Activated CD4-positive, alpha-beta memory T cell treated with anti-CD3 and anti-CD28 coated beads for 36 hours (primary cell): ENCODE measurements around the gene BTNL2. TPM values are rescaled to one million over a fixed set of nuclear protein-coding genes. Genes with fewer than 3 reads are reported as not detected.
"Not testable (repeated sequence)": the region's sequence is repeated elsewhere in the genome, so short reads cannot be mapped to it uniquely, and the experiment has no call there.

Source experiments
- CTCF ChIA-PET: fragments of 350-600 bp; sonication (Branson Sonifier 250); formaldehyde crosslinking; loops from one replicate; lab custom pipeline; 2021; ENCODE audit warnings: antibody characterized with exemption, inconsistent platforms; lab: Charles Lee
- POLR2A ChIA-PET: fragments of 350-600 bp; sonication (Branson Sonifier 250); formaldehyde crosslinking; loops from one replicate; lab custom pipeline; 2021; ENCODE audit warnings: antibody characterized with exemption; lab: Charles Lee
- DNase-seq: peaks from one replicate; pipeline ENCODE4 v3.0.0-alpha.2; 2020
- H3K27ac Mint-ChIP-seq: one replicate; pipeline ENCODE4 v1.8.0; 2021; ENCODE audit warnings: mixed read lengths
- H3K27me3 Mint-ChIP-seq: one replicate; pipeline ENCODE4 v1.8.0; 2021; ENCODE audit warnings: mixed read lengths
- H3K36me3 Mint-ChIP-seq: one replicate; pipeline ENCODE4 v1.8.0; 2021; ENCODE audit warnings: mixed read lengths
- H3K4me1 Mint-ChIP-seq: one replicate; pipeline ENCODE4 v1.8.0; 2021; ENCODE audit warnings: low read depth, mixed read lengths
- H3K4me3 Mint-ChIP-seq: one replicate; pipeline ENCODE4 v1.8.0; 2021; ENCODE audit warnings: mild to moderate bottlenecking, mixed read lengths
- H3K9me3 Mint-ChIP-seq: one replicate; pipeline ENCODE4 v1.8.0; 2021; ENCODE audit warnings: mixed read lengths
- intact Hi-C: fragments of 100-400 bp; cut with micrococcal nuclease; formaldehyde crosslinking; loops from one replicate; pipeline ENCODE4 v1.15.1; 2023
- total RNA-seq, 2 experiments: library from RNA; stranded (reverse); gene quantifications; one replicate each; pipeline ENCODE4 v1.2.3, GENCODE V29; 2021

The BTNL2 gene
- total RNA-seq, 2 experiments from 2014 or later, result not detected

GRCh38 chr6:32387589-32388340 lies 19.2 kb downstream of the BTNL2 start:
- H3K27ac Mint-ChIP-seq, result no peak overlapping the region
- H3K27me3 Mint-ChIP-seq, result peaks cover 30% of the 10 kb centered on the region
- no peaks in the 10 kb centered on the region for H3K36me3 Mint-ChIP-seq
- intact Hi-C loops, result no loop called here
- H3K4me1 Mint-ChIP-seq, result no peaks in the 10 kb centered on the region
- ChIA-PET CTCF (interaction anchor here (1.3 kb wide), 1 partner anchor 9 kb away, joined by 4 read pairs; no protein-coding TSS in a partner anchor), POLR2A (no interaction called here)
- no peak overlapping the region for H3K4me3 Mint-ChIP-seq
- no peaks in the 10 kb centered on the region for H3K9me3 Mint-ChIP-seq
- DNase-seq, result no peak

- CTCF ChIA-PET, result no interaction called here
- Mint-ChIP-seq H3K9me3 (no peaks in the 10 kb centered on the region), H3K27ac (no peak overlapping the region), H3K27me3 (peaks cover 26% of the 10 kb centered on the region), H3K36me3 (no peaks in the 10 kb centered on the region), H3K4me1 (no peaks in the 10 kb centered on the region), H3K4me3 (no peak overlapping the region)
- intact Hi-C loops, result no loop called here
- POLR2A ChIA-PET, result no interaction called here
- DNase-seq, result no peak
Measured at GRCh38 chr6:32386040-32386439, 20.9 kb downstream of the BTNL2 start.

DNA sequence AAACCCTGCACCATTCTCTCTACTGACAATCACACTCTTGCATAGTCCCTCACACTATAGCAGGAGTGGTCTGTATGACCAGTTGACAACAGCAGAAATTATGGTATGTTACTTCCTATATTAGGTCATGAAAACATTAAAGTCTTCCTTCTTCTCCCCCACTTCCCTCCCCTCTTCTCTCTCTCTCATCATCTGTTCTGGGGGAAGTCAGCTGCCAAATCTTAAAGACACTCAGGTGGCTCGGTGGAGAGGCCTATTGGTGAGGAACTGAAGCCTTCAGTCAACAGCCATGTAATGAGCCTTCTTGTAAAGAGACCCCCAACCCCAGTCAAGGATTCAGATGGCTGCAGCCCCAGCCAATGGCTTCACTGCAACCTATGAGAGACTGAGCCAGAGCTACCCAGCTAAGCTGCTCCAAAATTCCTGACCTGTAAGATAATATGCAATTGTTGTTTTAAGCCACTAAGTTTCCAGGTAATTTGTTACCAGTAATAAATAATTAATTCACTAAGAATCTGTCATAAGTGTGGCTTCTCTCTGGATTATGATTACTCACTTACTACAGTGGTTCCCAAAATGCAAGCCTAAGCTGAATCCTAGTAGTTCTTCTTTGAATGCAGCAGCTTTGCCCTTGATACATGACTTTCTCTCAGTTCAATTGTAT lies 24.1 kb downstream of the BTNL2 start:
- POLR2A ChIA-PET, result no interaction called here
- Mint-ChIP-seq H3K9me3 (no peaks in the 10 kb centered on the region), H3K27me3 (peaks cover 18% of the 10 kb centered on the region), H3K36me3 (no peaks in the 10 kb centered on the region), H3K4me3 (no peak overlapping the region), H3K4me1 (no peaks in the 10 kb centered on the region), H3K27ac (no peak overlapping the region)
- intact Hi-C loops, result no loop called here
- DNase-seq, result no peak
- CTCF ChIA-PET, result interaction anchor here (0.6 to 2.2 kb wide), 3 partner anchors 31 to 412 kb away, joined by 3 to 4 read pairs (median 3); no protein-coding TSS in a partner anchor

DNA sequence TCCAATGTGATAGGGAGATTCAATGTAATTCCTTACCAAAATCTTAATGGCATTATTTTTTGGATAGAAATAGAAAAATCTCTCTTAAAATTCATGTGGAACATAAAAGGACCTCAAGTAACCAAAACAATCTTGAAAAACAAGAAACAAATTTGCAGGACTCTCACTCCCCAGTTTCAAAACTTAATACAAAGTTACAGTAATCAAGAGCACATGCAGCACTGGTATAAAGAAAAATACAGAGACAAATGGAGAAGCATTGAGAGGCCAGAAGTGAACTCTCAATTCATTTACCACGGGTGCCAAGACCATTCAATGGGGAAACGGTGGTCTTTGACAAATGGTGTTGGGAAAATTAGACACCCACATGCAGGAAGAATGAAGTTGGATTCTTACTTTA lies 27.4 kb downstream of the BTNL2 start:
- no peak overlapping the region for H3K27ac Mint-ChIP-seq
- DNase-seq, result no peak
- H3K9me3 Mint-ChIP-seq, result no peaks in the 10 kb centered on the region
- no peaks in the 10 kb centered on the region for H3K4me1 Mint-ChIP-seq
- H3K36me3 Mint-ChIP-seq, result no peaks in the 10 kb centered on the region
- intact Hi-C loops, result no loop called here
- no peak overlapping the region for H3K4me3 Mint-ChIP-seq
- CTCF ChIA-PET, result no interaction called here
- H3K27me3 Mint-ChIP-seq, result peaks cover 14% of the 10 kb centered on the region
- POLR2A ChIA-PET, result no interaction called here

DNA sequence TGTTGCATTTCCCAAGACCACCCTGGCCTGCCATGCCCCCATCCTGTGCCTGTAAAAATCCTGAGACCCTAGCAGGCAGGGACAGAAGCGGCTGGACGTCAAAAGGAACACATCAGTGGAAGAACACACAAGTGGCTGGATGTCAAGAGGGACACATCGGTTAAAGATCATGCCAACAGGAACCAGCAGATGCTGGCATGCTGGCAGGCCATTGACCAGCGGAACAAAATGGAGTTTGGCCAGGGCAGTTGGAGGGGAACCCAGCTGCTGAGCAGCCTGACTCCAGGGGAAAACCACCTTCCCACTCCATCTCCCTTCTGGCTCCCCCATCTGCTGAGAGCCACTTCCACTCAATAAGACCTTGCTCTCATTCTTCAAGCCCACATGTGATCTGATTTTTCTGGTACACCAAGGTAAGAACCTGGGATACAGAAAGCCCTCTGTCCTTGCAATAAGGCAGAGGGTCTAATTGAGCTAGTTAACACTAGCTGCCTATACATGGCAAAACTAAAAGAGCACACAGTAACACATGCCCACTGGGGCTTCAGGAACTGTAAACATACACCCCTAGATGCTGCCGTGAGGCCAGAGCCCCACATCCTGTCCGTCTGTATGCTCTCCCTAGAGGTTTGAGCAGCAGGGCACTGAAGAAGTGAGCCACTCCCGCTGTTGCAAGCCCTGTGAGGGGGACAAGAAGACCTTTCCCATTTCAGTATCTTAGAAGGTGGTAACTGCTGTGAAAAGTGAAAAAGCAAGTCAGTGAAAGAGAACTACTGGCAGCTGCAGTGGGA lies 31.0 kb downstream of the BTNL2 start:
- Mint-ChIP-seq H3K27me3 (peaks cover 23% of the 10 kb centered on the region), H3K27ac (no peak overlapping the region), H3K4me1 (no peaks in the 10 kb centered on the region), H3K9me3 (no peaks in the 10 kb centered on the region), H3K4me3 (no peak overlapping the region), H3K36me3 (no peaks in the 10 kb centered on the region)
- CTCF ChIA-PET, result no interaction called here
- intact Hi-C loops, result no loop called here
- POLR2A ChIA-PET, result no interaction called here
- DNase-seq, result no peak

DNA sequence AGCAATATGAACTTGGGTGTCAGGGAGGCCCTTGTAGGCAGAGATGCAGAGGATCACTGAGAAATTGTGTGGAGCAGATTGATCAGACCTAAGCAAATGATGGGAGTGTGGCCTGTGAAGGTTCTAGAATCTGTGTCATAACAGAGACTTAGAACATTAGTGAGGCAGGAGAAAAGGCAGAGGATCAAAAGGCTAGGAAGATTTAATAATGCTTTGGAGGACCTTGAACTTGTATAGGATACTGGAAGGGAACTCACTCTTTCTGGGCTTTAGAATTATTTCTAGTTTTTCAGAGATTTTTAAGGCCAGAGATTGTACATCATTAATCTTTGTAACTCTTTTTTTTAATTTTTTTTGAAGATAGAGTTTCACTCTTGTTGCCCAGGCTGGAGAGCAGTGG lies 35.2 kb downstream of the BTNL2 start, which contains the start of gene TSBP1:
Gene TSBP1 (minus strand): TSS at position 101 of the 400 bp plus-strand sequence. CDS start 197 bp downstream, outside the sequence.
- Mint-ChIP-seq H3K9me3 (no peaks in the 10 kb centered on the region), H3K36me3 (no peaks in the 10 kb centered on the region), H3K4me3 (no peak within 1 kb of the TSS), H3K4me1 (peaks cover 8% of the 10 kb centered on the region), H3K27ac (no peak within 1 kb of the TSS), H3K27me3 (peaks cover 29% of the 10 kb centered on the region)
- ChIA-PET POLR2A (no interaction called here), CTCF (no interaction called here)
- intact Hi-C loops, result no loop called here
- DNase-seq, result no peak

DNA sequence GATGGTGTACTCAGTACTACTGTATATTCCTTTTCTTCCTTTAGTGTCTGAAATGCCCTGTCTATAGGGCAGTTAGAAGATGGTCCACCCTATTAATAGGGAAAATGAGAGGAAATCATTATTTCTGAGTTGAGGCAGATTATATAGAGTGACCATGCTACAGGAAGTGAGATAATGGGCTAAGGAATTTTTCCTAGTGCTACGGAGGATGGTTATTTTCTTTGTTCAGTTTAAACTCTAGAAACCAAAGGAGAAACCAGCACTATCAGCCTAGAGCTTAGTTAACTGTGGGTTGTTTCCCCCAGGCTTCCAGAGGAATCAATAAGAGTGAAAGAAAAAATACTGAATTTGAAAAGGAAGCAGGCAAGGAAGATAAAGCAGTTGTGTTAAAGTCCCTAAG lies 35.8 kb downstream of the BTNL2 start:
- H3K9me3 Mint-ChIP-seq, result no peaks in the 10 kb centered on the region
- DNase-seq, result no peak
- intact Hi-C loops, result no loop called here
- peaks cover 8% of the 10 kb centered on the region for H3K4me1 Mint-ChIP-seq
- H3K27me3 Mint-ChIP-seq, result peaks cover 27% of the 10 kb centered on the region
- ChIA-PET CTCF (no interaction called here), POLR2A (no interaction called here)
- no peak overlapping the region for H3K4me3 Mint-ChIP-seq
- no peaks in the 10 kb centered on the region for H3K36me3 Mint-ChIP-seq
- H3K27ac Mint-ChIP-seq, result no peak overlapping the region

- Mint-ChIP-seq H3K36me3 (no peaks in the 10 kb centered on the region), H3K9me3 (no peaks in the 10 kb centered on the region), H3K27me3 (peaks cover 29% of the 10 kb centered on the region), H3K4me1 (peaks cover 8% of the 10 kb centered on the region), H3K4me3 (no peak overlapping the region), H3K27ac (no peak overlapping the region)
- ChIA-PET CTCF (no interaction called here), POLR2A (no interaction called here)
- intact Hi-C loops, result no loop called here
- DNase-seq, result no peak
Measured at GRCh38 chr6:32370505-32370904, 36.5 kb downstream of the BTNL2 start.

DNA sequence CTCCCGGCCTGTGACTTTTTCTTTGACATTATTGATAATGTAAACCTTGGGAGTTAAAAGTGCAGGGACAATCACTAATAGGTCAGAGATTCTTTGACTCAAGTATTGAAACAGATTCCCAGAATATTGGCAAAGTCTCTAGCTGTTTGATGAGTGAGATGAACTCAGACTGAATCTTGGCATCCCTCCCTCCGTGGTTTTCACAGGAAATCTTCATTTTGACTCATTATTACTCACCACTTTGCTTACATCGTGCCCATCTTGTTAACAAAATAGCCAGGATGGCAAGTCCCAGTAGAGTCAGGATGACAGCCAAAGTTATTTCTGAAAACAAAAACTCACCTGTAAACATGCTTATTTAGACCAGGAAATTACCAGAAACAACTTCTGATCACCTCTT lies 37.3 kb downstream of the BTNL2 start:
- peaks cover 34% of the 10 kb centered on the region for H3K27me3 Mint-ChIP-seq
- intact Hi-C loops, result loop anchor here (10.0 kb wide), 1 partner anchor 115 kb away; no protein-coding TSS in a partner anchor
- POLR2A ChIA-PET, result no interaction called here

GRCh38 chr6:32367644-32368043 lies 39.3 kb downstream of the BTNL2 start:
- Mint-ChIP-seq H3K4me1 (peaks cover 8% of the 10 kb centered on the region), H3K27ac (no peak overlapping the region), H3K36me3 (no peaks in the 10 kb centered on the region), H3K4me3 (no peak overlapping the region), H3K9me3 (no peaks in the 10 kb centered on the region), H3K27me3 (peaks cover 36% of the 10 kb centered on the region)
- POLR2A ChIA-PET, result no interaction called here
- DNase-seq, result no peak
- intact Hi-C loops, result loop anchor here (10.0 kb wide), 1 partner anchor 113 kb away; no protein-coding TSS in a partner anchor
- CTCF ChIA-PET, result no interaction called here

More for the DNA sequence above, 37.3 kb downstream of the BTNL2 start:
- DNase-seq, result peak; percentile 47
- Mint-ChIP-seq H3K9me3 (no peaks in the 10 kb centered on the region), H3K4me1 (peaks cover 8% of the 10 kb centered on the region), H3K36me3 (no peaks in the 10 kb centered on the region), H3K27ac (no peak overlapping the region), H3K4me3 (no peak overlapping the region)
- CTCF ChIA-PET, result interaction anchor here (1.0 kb wide), 1 partner anchor 416 kb away, joined by 3 read pairs; no protein-coding TSS in a partner anchor

GRCh38 chr6:32359225-32359624 lies 47.8 kb downstream of the BTNL2 start:
- H3K27ac Mint-ChIP-seq, POLR2A ChIA-PET, H3K27me3 Mint-ChIP-seq, intact Hi-C loops, H3K36me3 Mint-ChIP-seq, H3K4me1 Mint-ChIP-seq, H3K9me3 Mint-ChIP-seq, CTCF ChIA-PET, DNase-seq, H3K4me3 Mint-ChIP-seq: not testable (repeated sequence)

- intact Hi-C loops, H3K27ac Mint-ChIP-seq, POLR2A ChIA-PET, H3K4me1 Mint-ChIP-seq, H3K36me3 Mint-ChIP-seq, CTCF ChIA-PET, DNase-seq, H3K9me3 Mint-ChIP-seq, H3K27me3 Mint-ChIP-seq, H3K4me3 Mint-ChIP-seq: not testable (repeated sequence)
Measured at GRCh38 chr6:32358548-32358947, 48.4 kb downstream of the BTNL2 start.
